Tibial nerve (tissue), 4 donors: Measurements from ENCODE around the gene RAB11FIP4.

Experiments used
- CTCF ChIP-seq, 5 experiments: fragments of 200-600 bp in 3 of 5; fragments of 450-650 bp in 2 of 5; sonication (generic) in 3 of 5; IDR thresholded peaks; one replicate each; pipeline ENCODE4 v1.5.1; 2016 to 2019; ENCODE audit warnings: antibody characterized with exemption in 5 of 5, mild to moderate bottlenecking in 3 of 5, moderate library complexity in 2 of 5
- EP300 ChIP-seq, 2 donors: sonication (generic); formaldehyde crosslinking; IDR thresholded peaks; one replicate each; pipeline ENCODE4 v1.6.1; 2017; ENCODE audit warnings: antibody characterized with exemption in 2 of 2, mild to moderate bottlenecking in 1 of 2
- POLR2A ChIP-seq, 2 donors: fragments of 450-650 bp; IDR thresholded peaks; one replicate each; pipeline ENCODE4 v1.6.1; 2017; ENCODE audit warnings: antibody characterized with exemption in 2 of 2, mild to moderate bottlenecking in 2 of 2, moderate library complexity in 2 of 2

- no peak for TF ChIP-seq CTCF (IDR thresholded peaks at IDR 0.05)
- no peak for TF ChIP-seq POLR2A (IDR thresholded peaks at IDR 0.05)
- no peak for TF ChIP-seq EP300 (IDR thresholded peaks at IDR 0.05)
Observed at GRCh38 chr17:31452101-31452500, 60.6 kb downstream of the RAB11FIP4 start.
